DND-41 (cell line): Measurements from ENCODE around the gene SLC1A7.
A peak's percentile ranks its signal among the peaks of the same experiment; 100 is the strongest.

ENCODE experiments used
- ATAC-seq: fragments of 200-7000 bp; cut with Tn5 transposase; 3 replicates; pipeline ENCODE4 v1.9.1; 2021; ENCODE audit warnings: low read depth; ENCODE audit not compliant: insufficient read depth
- DNase-seq: peaks from one replicate; pipeline ENCODE4 v3.0.0-alpha.2; 2020
- H2AFZ ChIP-seq: 2 replicates; pipeline ENCODE4 v1.6.0; 2012; ENCODE audit warnings: low read depth, low read length
- H3K27ac ChIP-seq: 2 replicates; pipeline ENCODE4 v1.5.1; 2012; ENCODE audit warnings: low read length, inconsistent platforms
- H3K27me3 ChIP-seq: fragments of 200-600 bp; sonication (generic); 2 replicates; pipeline ENCODE4 v1.6.0; 2012; ENCODE audit warnings: low read length, mild to moderate bottlenecking, inconsistent platforms; ENCODE audit not compliant: insufficient read depth, poor library complexity
- H3K36me3 ChIP-seq: 2 replicates; pipeline ENCODE4 v1.5.1; 2012; ENCODE audit warnings: low read length, inconsistent platforms; ENCODE audit not compliant: insufficient read depth
- H3K4me1 ChIP-seq: 2 replicates; pipeline ENCODE4 v1.5.1; 2012; ENCODE audit warnings: mild to moderate bottlenecking, low read length; ENCODE audit not compliant: insufficient read depth
- H3K4me2 ChIP-seq: 2 replicates; pipeline ENCODE4 v1.6.0; 2012; ENCODE audit warnings: mild to moderate bottlenecking, moderate library complexity, low read length, inconsistent platforms; ENCODE audit not compliant: insufficient read depth
- H3K4me3 ChIP-seq, 2 experiments: fragments of 200-600 bp in 1 of 2; shearing (Covaris generic) in 1 of 2; 2 replicates each; pipeline ENCODE4 v1.5.1; 2012 to 2016; ENCODE audit warnings: inconsistent platforms in 2 of 2, low read length in 2 of 2, mild to moderate bottlenecking in 2 of 2, low read depth in 1 of 2, moderate library complexity in 1 of 2
- H3K79me2 ChIP-seq: 2 replicates; pipeline ENCODE4 v1.6.0; 2012; ENCODE audit warnings: low read length, inconsistent platforms; ENCODE audit not compliant: insufficient read depth
- H3K9ac ChIP-seq: 2 replicates; pipeline ENCODE4 v1.6.0; 2012; ENCODE audit warnings: low read depth, mild to moderate bottlenecking, inconsistent platforms, low read length, moderate library complexity
- H3K9me3 ChIP-seq: 2 replicates; pipeline ENCODE4 v1.5.1; 2012; ENCODE audit warnings: low read length, moderate library complexity, mild to moderate bottlenecking, inconsistent platforms; ENCODE audit not compliant: insufficient read depth, severe bottlenecking
- H4K20me1 ChIP-seq: 2 replicates; pipeline ENCODE4 v1.6.0; 2012; ENCODE audit warnings: low read length; ENCODE audit not compliant: insufficient read depth
- CTCF ChIP-seq: IDR thresholded peaks from 2 replicates; pipeline ENCODE4 v1.5.1; 2012; ENCODE audit warnings: borderline replicate concordance, low read length, moderate library complexity, mild to moderate bottlenecking; ENCODE audit not compliant: poor library complexity, severe bottlenecking; ENCODE audit errors: extremely low read depth
- EZH2 ChIP-seq: IDR thresholded peaks from 3 replicates; pipeline ENCODE4 v1.6.1; 2012; ENCODE audit warnings: borderline replicate concordance, low read depth, mild to moderate bottlenecking, moderate library complexity, low read length, inconsistent platforms; ENCODE audit not compliant: severe bottlenecking

SLC1A7 gene

GRCh38 chr1:53110370-53111072, 31.9 kb downstream of the SLC1A7 start:
- no peak overlapping the region for H3K4me2 ChIP-seq
- TF ChIP-seq EZH2 (no peak), CTCF (no peak)
- no peaks in the 10 kb centered on the region for H4K20me1 ChIP-seq
- H3K27me3 ChIP-seq: peaks cover 10% of the 10 kb centered on the region
- no peak for ATAC-seq
- no peaks in the 10 kb centered on the region for H3K36me3 ChIP-seq
- no peak overlapping the region for H3K27ac ChIP-seq
- H3K9ac ChIP-seq: no peak overlapping the region
- H3K9me3 ChIP-seq: no peaks in the 10 kb centered on the region
- no peaks in the 10 kb centered on the region for H3K79me2 ChIP-seq
- no peaks in the 10 kb centered on the region; the same call in 1 of the 2 replicates for H3K4me1 ChIP-seq
- no peak for DNase-seq
- H3K4me3 ChIP-seq: no peak overlapping the region
- H2AFZ ChIP-seq: no peak overlapping the region

GRCh38 chr1:53108646-53109580, 33.5 kb downstream of the SLC1A7 start:
- Histone ChIP-seq H3K27ac (no peak overlapping the region), H3K27me3 (peaks cover 10% of the 10 kb centered on the region), H3K4me1 (no peaks in the 10 kb centered on the region; the same call in 1 of the 2 replicates), H3K79me2 (no peaks in the 10 kb centered on the region), H3K9me3 (no peaks in the 10 kb centered on the region), H2AFZ (no peak overlapping the region), H3K36me3 (no peaks in the 10 kb centered on the region), H4K20me1 (no peaks in the 10 kb centered on the region), H3K9ac (no peak overlapping the region), H3K4me3 (no peak overlapping the region), H3K4me2 (no peak overlapping the region)
- ATAC-seq (no peak), DNase-seq (no peak)
- no peak for TF ChIP-seq CTCF
- no peak for TF ChIP-seq EZH2

GRCh38 chr1:53107570-53108322, 34.7 kb downstream of the SLC1A7 start:
- Histone ChIP-seq H3K4me1 (no peaks in the 10 kb centered on the region; the same call in 1 of the 2 replicates), H2AFZ (no peak overlapping the region), H3K4me2 (no peak overlapping the region), H3K27ac (no peak overlapping the region), H3K4me3 (no peak overlapping the region), H3K9me3 (no peaks in the 10 kb centered on the region), H4K20me1 (no peaks in the 10 kb centered on the region), H3K9ac (no peak overlapping the region), H3K27me3 (peaks cover 10% of the 10 kb centered on the region), H3K79me2 (no peaks in the 10 kb centered on the region), H3K36me3 (no peaks in the 10 kb centered on the region)
- DNase-seq (peak; percentile 19), ATAC-seq (peak; percentile 72)
- no peak for TF ChIP-seq EZH2
- no peak for TF ChIP-seq CTCF
